Spleen (tissue), 13 donors: ENCODE measurements around the gene AGAP2. TPM values are rescaled to one million over a fixed set of nuclear protein-coding genes. Genes with fewer than 3 reads are reported as not detected.
A peak's percentile ranks its signal among the peaks of the same experiment; 100 is the strongest.

Source experiments
- DNase-seq: peaks from one replicate; pipeline ENCODE4 v3.0.0-alpha.2; 2020
- H3K27ac ChIP-seq, 8 donors: fragments of 200-600 bp; sonication (generic) in 7 of 8; 1 replicate in 4 of 8; 2 replicates in 4 of 8; pipeline versions ENCODE4 v1.5.0 to v1.8.0; 2016 to 2021; ENCODE audit warnings: inconsistent platforms in 4 of 8, mild to moderate bottlenecking in 4 of 8, moderate library complexity in 1 of 8
- H3K27me3 ChIP-seq, 7 donors: fragments of 200-600 bp; sonication (generic) in 6 of 7; replicated peaks in 1 of 7; 1 replicate in 4 of 7; 2 replicates in 3 of 7; pipeline versions ENCODE4 v1.5.0 to v1.8.0; 2016 to 2021; ENCODE audit warnings: inconsistent platforms in 3 of 7, mild to moderate bottlenecking in 1 of 7
- H3K36me3 ChIP-seq, 6 donors: fragments of 200-600 bp; sonication (generic) in 5 of 6; 1 replicate in 4 of 6; 2 replicates in 2 of 6; pipeline versions ENCODE4 v1.5.0 to v1.8.0; 2016 to 2021; ENCODE audit warnings: inconsistent platforms in 2 of 6
- H3K4me1 ChIP-seq, 6 donors: fragments of 200-600 bp; sonication (generic) in 5 of 6; 1 replicate in 3 of 6; 2 replicates in 3 of 6; pipeline versions ENCODE4 v1.5.0 to v1.8.0; 2016 to 2021; ENCODE audit warnings: inconsistent platforms in 3 of 6
- H3K4me3 ChIP-seq, 8 donors: fragments of 200-600 bp; sonication (generic) in 7 of 8; 1 replicate in 4 of 8; 2 replicates in 4 of 8; pipeline versions ENCODE4 v1.5.0 to v1.8.0; 2016 to 2021; ENCODE audit warnings: inconsistent platforms in 4 of 8, mild to moderate bottlenecking in 4 of 8, moderate library complexity in 2 of 8
- H3K9me3 ChIP-seq, 8 donors: fragments of 200-600 bp; sonication (generic) in 7 of 8; 1 replicate in 4 of 8; 2 replicates in 4 of 8; pipeline versions ENCODE4 v1.5.0 to v1.8.0; 2016 to 2021; ENCODE audit warnings: inconsistent platforms in 4 of 8
- POLR2A ChIP-seq, 3 donors: fragments of 450-650 bp; IDR thresholded peaks; one replicate each; pipeline ENCODE4 v1.5.1; 2017; ENCODE audit warnings: antibody characterized with exemption in 3 of 3, mild to moderate bottlenecking in 1 of 3
- POLR2AphosphoS5 ChIP-seq, 3 donors: sonication (generic); formaldehyde crosslinking; IDR thresholded peaks; one replicate each; pipeline ENCODE4 v1.5.1; 2017; ENCODE audit warnings: antibody characterized with exemption in 3 of 3
- WGBS, 5 donors: extraction: QIAGEN DNeasy Blood & Tissue Kit in 3 of 5; methylation state at CpG; one replicate each; pipeline versions ENCODE4 v1.1.5 to v1.1.7; 2013 to 2018; 5-methylcytosine and 5-hydroxymethylcytosine counted together
- intact Hi-C: fragments of 100-400 bp; cut with DNase I; formaldehyde crosslinking; loops from one replicate; pipeline ENCODE4 v1.15.0; 2023; ENCODE audit warnings: low total_unique reads
- long read RNA-seq, 2 donors: transcript quantifications; one replicate each; lab custom pipeline, GENCODE V29; 2026
- polyA plus RNA-seq, 3 donors: library from polyadenylated mRNA; stranded (reverse); fragments of 200-250 nt; gene quantifications; one replicate each; pipeline ENCODE4 v1.2.1, GENCODE V29; 2013
- total RNA-seq, 7 donors: library from RNA; depleted of rRNA in 3 of 7; stranded (reverse); fragments of >200 nt in 3 of 7; fragmentation: NEBNext Ultra II Directional in 4 of 7; extraction: Animal tissue kit (Norgen Biotek cat#: 25700) in 4 of 7; gene quantifications; one replicate each; pipeline versions ENCODE4 v1.1.0 to v1.2.1, GENCODE V29; 2016 to 2021
- TF ChIP-seq, protein P1 (sequence below), 11 experiments: fragments of 200-600 bp in 7 of 11; fragments of 450-650 bp in 4 of 11; sonication (generic) in 4 of 11; IDR thresholded peaks in 8 of 11; conservative IDR thresholded peaks in 3 of 11; 1 replicate in 7 of 11; 2 replicates in 4 of 11; pipeline versions ENCODE4 v1.4.0 to v1.8.0; 2016 to 2021; ENCODE audit warnings: antibody characterized with exemption in 11 of 11, inconsistent platforms in 4 of 11, mild to moderate bottlenecking in 1 of 11
- donor health status: healthy with polysubstance abuse.
- donor health status: DM: no; HTN: no; CAD: no; lungs with moderate emphysema.
- donor health status: DM: no; HTN: no; CAD: no.
- donor health status: Bipolar disorder and iron deficiency.
- donor health status: healthy.
- donor health status: DM: no; HTN: no; CAD: no.
- donor health status: DM: yes; HTN: yes; CAD: no.

Gene AGAP2
- total RNA-seq = 10 to 100 TPM; 13.4 to 21.8 (median 19.5) TPM
- polyA plus RNA-seq = 1 to 10 TPM; 5.5 to 9.9 (median 6.6) TPM
- long read RNA-seq, donor 1 = 0 reads
- long read RNA-seq, donor 2 = 0 reads

- peak; percentile 73 for DNase-seq
- intact Hi-C loops = no loop called here
- peaks cover 0 to 65% (median 21%) of the 10 kb centered on the region in 6 donors for H3K36me3 ChIP-seq
- peaks cover 17 to 88% (median 62%) of the 10 kb centered on the region in 6 donors for H3K4me1 ChIP-seq
- 46 to 68% (median 53%) methylated on average over 30 to 36 of the region's 36 CpGs for WGBS, 5 donors
- TF ChIP-seq POLR2AphosphoS5 (IDR thresholded peaks at IDR 0.05) = no peak
- TF ChIP-seq, protein P1, sequence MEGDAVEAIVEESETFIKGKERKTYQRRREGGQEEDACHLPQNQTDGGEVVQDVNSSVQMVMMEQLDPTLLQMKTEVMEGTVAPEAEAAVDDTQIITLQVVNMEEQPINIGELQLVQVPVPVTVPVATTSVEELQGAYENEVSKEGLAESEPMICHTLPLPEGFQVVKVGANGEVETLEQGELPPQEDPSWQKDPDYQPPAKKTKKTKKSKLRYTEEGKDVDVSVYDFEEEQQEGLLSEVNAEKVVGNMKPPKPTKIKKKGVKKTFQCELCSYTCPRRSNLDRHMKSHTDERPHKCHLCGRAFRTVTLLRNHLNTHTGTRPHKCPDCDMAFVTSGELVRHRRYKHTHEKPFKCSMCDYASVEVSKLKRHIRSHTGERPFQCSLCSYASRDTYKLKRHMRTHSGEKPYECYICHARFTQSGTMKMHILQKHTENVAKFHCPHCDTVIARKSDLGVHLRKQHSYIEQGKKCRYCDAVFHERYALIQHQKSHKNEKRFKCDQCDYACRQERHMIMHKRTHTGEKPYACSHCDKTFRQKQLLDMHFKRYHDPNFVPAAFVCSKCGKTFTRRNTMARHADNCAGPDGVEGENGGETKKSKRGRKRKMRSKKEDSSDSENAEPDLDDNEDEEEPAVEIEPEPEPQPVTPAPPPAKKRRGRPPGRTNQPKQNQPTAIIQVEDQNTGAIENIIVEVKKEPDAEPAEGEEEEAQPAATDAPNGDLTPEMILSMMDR (IDR thresholded peaks at IDR 0.05 in 8 of 11, conservative IDR thresholded peaks at IDR 0.05 in 3 of 11) = no peak
- no peak for TF ChIP-seq POLR2A (IDR thresholded peaks at IDR 0.05)
- peaks cover 0 to 59% (median 22%) of the 10 kb centered on the region in 7 donors for H3K27me3 ChIP-seq
- H3K9me3 ChIP-seq = no peaks in the 10 kb centered on the region
- H3K27ac ChIP-seq = peak within 1 kb of the TSS in 1 of 8 donors; percentile 90
- peak within 1 kb of the TSS in 5 of 8 donors; percentile 12 to 53 (median 21) for H3K4me3 ChIP-seq
Measured at GRCh38 chr12:57738661-57739237, at the start of gene AGAP2. AGAP2 (minus strand) TSS chr12:57738742; CDS start chr12:57738246, 496 bp downstream.

DNA sequence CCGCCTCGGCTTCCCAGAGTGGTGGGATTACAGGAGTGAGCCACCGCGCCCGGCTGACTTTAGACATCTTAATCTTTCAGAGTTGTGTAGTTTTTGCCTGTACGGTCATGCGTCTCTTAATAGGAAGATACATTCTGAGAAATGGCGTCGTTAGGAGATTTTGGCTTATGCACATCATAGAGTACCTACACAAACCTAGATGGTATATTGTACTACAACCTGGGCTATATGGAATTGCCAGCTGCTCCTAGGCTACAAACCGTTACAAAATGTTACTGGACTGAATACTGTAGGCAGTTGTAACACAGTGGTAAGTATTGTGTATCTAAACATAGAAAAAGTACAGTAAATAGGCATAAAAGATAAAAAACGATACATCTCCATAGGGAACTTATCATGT, 45.3 kb upstream of the AGAP2 start:
- H3K4me3 ChIP-seq = peak overlapping the region in 6 of 8 donors; percentile 84 to 98 (median 94)
- H3K9me3 ChIP-seq = no peaks in the 10 kb centered on the region
- H3K27ac ChIP-seq = no peak overlapping the region
- H3K4me1 ChIP-seq = peaks cover 14 to 57% (median 41%) of the 10 kb centered on the region in 6 donors
- H3K27me3 ChIP-seq = no peaks in the 10 kb centered on the region
- no peak for DNase-seq
- TF ChIP-seq POLR2A (IDR thresholded peaks at IDR 0.05) (no peak), POLR2AphosphoS5 (IDR thresholded peaks at IDR 0.05) (no peak)
- TF ChIP-seq, protein P1 (IDR thresholded peaks at IDR 0.05 in 8 of 11, conservative IDR thresholded peaks at IDR 0.05 in 3 of 11) = no peak
- WGBS, 5 donors = 93 to 97% (median 94%) methylated on average over 11 of the region's 11 CpGs
- intact Hi-C loops = no loop called here
- peaks cover 0 to 51% (median 39%) of the 10 kb centered on the region in 6 donors for H3K36me3 ChIP-seq

DNA sequence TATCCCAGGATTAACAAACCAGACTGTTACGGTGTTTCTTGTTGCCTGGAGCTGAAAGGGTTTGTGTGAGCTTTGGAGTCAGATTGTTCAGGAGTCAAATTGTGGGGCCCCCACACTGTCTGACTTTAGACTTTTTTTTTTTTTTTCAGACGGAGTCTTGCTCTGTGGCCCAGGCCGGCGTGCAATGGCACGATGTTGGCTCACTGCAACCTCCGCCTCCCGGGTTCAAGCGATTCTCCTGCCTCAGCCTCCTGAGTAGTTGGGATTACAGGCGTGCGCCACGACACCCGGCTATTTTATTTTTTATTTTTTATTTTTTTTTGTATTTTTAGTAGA, 44.9 kb upstream of the AGAP2 start:
- Histone ChIP-seq H3K4me3 (peak overlapping the region; percentile 64 to 99 (median 94)), H3K4me1 (peaks cover 14 to 57% (median 41%) of the 10 kb centered on the region in 6 donors), H3K9me3 (no peaks in the 10 kb centered on the region), H3K27ac (peak overlapping the region in 3 of 8 donors; percentile 82 to 84 (median 83)), H3K27me3 (no peaks in the 10 kb centered on the region), H3K36me3 (peaks cover 0 to 47% (median 34%) of the 10 kb centered on the region in 6 donors)
- intact Hi-C loops = no loop called here
- 86 to 93% (median 89%) methylated on average over 12 of the region's 12 CpGs for WGBS, 5 donors
- no peak for TF ChIP-seq POLR2A (IDR thresholded peaks at IDR 0.05)
- TF ChIP-seq POLR2AphosphoS5 (IDR thresholded peaks at IDR 0.05) = no peak
- TF ChIP-seq, protein P1 (IDR thresholded peaks at IDR 0.05 in 8 of 11, conservative IDR thresholded peaks at IDR 0.05 in 3 of 11) = no peak
- no peak for DNase-seq
